GM18858 (cell line): Measurements from ENCODE around the gene PCDHA5.
"Not testable (repeated sequence)": the region's sequence is repeated elsewhere in the genome, so short reads cannot be mapped to it uniquely, and the experiment has no call there.

Experiments used
- ATAC-seq: cut with Tn5 transposase; IDR thresholded peaks from one replicate; pipeline ENCODE4 v1.9.1; 2021; ENCODE audit not compliant: unreplicated experiment

The PCDHA5 gene

DNA sequence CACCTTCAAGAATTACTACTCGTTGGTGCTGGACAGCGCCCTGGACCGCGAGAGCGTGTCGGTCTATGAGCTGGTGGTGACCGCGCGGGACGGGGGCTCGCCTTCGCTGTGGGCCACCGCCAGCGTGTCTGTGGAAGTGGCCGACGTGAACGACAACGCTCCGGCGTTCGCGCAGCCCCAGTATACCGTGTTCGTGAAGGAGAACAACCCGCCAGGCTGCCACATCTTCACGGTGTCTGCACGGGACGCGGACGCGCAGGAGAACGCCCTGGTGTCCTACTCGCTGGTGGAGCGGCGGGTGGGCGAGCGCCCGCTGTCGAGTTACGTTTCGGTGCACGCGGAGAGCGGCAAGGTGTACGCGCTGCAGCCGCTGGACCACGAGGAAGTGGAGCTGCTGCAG is 1.6 kb downstream of the PCDHA5 start:
- not testable (repeated sequence) for ATAC-seq

DNA sequence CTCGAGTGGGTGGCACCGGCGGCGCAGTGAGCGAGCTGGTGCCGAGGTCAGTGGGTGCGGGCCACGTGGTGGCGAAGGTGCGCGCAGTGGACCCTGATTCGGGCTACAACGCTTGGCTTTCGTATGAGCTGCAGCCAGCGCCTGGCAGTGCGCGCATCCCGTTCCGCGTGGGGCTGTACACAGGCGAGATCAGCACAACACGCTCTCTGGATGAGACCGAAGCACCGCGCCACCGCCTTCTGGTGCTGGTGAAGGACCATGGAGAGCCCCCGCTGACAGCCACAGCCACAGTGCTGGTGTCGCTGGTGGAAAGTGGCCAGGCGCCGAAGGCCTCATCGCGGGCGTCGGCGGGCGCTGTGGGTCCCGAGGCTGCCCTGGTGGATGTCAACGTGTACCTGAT is 2.1 kb downstream of the PCDHA5 start:
- no peak for ATAC-seq

DNA sequence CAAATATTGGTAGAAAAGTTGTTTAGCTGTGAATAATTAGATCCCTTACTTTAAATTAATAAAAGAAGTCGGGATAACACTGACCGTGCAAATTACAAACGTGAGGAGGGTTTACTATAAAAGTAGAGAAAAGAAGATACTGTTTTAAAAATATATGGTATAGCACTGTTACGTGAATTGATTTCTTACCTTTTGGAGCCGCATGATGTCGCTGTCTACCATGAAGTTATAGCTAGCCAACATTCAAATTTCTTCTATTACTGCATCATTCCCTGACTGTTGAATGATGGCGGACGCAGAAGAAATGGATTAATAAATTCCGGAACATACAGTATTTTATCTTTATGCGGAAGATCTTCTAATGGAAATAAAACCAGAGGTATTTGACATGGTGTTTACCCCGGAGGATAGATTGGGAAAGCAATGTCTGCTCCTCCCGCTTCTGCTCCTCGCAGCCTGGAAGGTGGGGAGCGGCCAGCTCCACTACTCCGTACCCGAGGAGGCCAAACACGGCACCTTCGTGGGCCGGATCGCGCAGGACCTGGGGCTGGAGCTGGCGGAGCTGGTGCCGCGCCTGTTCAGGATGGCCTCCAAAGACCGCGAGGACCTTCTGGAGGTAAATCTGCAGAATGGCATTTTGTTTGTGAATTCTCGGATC is 6.4 kb downstream of the PCDHA5 start, which contains the start of gene PCDHA6:
Gene PCDHA6, plus strand, starts transcription at position 257 of the 658 bp plus-strand sequence. Its CDS starts 132 bp downstream, at position 389.
- ATAC-seq: no peak

- ATAC-seq: no peak
Observed at GRCh38 chr5:140828362-140828737, 6.9 kb downstream of the PCDHA5 start.

DNA sequence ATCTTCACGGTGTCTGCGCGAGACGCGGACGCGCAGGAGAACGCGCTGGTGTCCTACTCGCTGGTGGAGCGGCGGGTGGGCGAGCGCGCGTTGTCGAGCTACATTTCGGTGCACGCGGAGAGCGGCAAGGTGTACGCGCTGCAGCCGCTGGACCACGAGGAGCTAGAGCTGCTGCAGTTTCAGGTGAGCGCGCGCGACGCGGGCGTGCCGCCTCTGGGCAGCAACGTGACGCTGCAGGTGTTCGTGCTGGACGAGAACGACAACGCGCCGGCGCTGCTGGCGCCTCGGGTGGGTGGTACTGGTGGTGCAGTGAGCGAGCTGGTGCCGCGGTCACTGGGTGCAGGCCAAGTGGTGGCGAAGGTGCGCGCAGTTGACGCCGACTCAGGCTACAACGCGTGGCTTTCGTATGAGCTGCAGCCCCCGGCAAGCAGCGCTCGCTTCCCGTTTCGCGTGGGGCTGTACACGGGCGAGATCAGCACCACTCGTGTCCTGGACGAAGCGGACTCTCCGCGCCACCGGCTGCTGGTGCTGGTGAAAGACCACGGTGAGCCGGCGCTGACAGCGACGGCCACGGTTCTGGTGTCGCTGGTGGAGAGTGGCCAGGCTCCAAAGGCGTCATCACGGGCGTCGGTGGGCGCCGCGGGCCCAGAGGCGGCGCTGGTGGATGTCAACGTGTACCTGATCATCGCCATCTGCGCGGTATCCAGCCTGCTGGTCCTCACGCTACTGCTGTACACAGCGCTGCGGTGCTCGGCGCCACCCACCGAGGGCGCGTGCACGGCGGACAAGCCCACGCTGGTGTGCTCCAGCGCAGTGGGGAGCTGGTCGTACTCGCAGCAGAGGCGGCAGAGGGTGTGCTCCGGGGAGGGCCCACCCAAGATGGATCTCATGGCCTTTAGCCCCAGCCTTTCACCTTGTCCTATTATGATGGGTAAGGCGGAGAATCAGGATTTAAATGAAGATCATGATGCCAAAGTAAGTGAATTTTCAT is 8.4 kb downstream of the PCDHA5 start:
- not testable (repeated sequence) for ATAC-seq

GRCh38 chr5:140833993-140834392 is 12.6 kb downstream of the PCDHA5 start, which contains the start of gene PCDHA7:
PCDHA7 (plus strand) TSS chr5:140834269; CDS start chr5:140834384, 115 bp downstream.
- ATAC-seq: no peak

DNA sequence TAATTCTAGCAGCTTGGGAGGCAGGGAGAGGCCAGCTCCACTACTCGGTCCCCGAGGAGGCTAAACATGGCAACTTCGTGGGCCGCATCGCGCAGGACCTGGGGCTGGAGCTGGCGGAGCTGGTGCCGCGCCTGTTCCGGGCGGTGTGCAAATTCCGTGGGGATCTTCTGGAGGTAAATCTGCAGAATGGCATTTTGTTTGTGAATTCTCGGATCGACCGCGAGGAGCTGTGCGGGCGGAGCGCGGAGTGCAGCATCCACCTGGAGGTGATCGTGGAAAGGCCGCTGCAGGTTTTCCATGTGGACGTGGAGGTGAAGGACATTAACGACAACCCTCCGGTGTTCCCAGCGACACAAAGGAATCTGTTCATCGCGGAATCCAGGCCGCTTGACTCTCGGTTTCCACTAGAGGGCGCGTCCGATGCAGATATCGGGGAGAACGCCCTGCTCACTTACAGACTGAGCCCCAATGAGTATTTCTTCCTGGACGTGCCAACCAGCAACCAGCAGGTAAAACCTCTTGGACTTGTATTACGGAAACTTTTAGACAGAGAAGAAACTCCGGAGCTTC is 13.1 kb downstream of the PCDHA5 start:
- ATAC-seq: not testable (repeated sequence)

DNA sequence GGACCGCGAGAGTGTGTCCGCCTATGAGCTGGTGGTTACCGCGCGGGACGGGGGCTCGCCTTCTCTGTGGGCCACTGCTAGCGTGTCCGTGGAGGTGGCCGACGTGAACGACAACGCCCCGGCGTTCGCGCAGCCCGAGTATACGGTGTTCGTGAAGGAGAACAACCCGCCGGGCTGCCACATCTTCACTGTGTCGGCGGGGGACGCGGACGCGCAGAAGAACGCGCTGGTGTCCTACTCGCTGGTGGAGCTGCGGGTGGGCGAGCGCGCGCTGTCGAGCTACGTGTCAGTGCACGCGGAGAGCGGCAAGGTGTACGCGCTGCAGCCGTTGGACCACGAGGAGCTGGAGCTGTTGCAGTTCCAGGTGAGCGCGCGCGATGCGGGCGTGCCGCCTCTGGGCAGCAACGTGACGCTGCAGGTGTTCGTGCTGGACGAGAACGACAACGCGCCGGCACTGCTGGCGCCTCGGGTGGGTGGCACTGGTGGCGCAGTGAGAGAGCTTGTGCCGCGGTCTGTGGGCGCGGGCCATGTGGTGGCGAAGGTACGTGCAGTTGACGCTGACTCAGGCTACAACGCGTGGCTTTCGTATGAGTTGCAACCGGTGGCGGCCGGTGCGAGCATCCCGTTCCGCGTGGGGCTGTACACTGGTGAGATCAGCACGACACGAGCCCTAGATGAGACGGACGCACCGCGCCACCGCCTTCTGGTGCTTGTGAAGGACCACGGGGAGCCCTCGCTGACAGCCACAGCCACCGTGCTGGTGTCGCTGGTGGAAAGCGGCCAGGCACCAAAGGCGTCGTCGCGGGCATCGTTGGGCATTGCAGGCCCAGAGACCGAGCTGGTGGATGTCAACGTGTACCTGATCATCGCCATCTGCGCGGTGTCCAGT is 14.5 kb downstream of the PCDHA5 start:
- no peak for ATAC-seq

DNA sequence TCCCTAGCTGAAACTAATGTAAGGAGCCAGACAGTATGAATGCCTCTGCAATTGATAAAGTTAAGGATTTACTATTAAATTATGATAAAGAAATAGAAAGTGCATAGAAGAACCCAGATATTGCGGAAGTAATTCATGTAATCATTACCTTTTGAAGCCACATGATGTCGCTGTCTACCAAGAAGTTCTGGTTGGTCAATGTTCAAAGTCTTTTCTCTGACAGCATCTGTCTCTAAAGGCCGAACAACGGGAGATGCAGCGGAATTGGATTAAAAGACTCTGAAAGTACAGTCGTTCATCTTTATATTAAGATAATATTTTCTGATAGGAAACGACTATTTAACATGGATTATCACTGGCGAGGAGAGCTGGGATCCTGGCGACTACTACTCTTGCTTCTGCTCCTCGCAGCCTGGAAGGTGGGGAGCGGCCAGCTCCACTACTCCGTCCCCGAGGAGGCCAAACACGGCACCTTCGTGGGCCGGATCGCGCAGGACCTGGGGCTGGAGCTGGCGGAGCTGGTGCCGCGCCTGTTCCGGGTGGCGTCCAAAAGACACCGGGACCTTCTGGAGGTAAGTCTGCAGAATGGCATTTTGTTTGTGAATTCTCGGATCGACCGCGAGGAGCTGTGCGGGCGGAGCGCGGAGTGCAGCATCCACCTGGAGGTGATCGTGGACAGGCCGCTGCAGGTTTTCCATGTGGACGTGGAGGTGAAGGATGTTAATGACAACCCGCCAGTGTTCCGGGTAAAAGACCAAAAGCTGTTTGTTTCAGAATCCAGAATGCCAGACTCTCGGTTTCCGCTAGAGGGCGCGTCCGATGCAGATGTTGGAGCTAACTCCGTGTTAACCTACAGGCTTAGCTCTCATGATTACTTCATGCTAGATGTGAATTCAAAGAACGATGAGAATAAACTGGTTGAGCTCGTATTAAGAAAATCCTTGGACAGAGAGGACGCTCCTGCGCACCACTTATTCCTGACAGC is 19.9 kb downstream of the PCDHA5 start, which contains the start of gene PCDHA8:
Gene PCDHA8, plus strand, starts transcription at position 210 of the 985 bp plus-strand sequence. Its CDS starts 135 bp downstream, at position 345.
- no peak for ATAC-seq

DNA sequence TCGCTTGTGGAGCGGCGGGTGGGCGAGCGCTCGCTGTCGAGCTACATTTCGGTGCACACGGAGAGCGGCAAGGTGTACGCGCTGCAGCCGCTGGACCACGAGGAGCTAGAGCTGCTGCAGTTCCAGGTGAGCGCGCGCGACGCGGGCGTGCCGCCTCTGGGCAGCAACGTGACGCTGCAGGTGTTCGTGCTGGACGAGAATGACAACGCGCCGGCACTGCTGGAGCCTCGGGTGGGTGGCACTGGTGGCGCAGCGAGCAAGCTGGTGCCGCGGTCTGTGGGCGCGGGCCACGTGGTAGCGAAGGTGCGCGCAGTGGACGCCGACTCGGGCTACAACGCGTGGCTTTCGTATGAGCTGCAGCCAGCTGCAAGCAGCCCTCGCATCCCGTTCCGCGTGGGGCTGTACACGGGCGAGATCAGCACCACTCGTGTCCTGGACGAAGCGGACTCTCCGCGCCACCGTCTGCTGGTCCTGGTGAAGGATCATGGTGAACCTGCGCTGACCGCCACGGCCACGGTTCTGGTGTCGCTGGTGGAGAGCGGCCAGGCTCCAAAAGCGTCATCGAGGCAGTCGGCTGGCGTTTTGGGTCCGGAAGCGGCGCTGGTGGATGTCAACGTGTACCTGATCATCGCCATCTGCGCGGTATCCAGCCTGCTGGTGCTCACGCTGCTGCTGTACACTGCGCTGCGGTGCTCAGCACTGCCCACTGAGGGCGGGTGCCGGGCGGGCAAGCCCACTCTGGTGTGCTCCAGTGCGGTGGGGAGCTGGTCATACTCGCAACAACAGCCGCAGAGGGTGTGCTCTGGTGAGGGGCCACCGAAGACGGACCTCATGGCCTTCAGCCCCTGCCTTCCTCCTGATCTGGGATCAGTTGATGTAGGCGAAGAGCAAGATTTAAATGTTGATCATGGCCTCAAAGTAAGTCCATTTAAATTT is 21.7 kb downstream of the PCDHA5 start:
- ATAC-seq: no peak

- ATAC-seq: not testable (repeated sequence)
Observed at GRCh38 chr5:140848139-140849102, 27.0 kb downstream of the PCDHA5 start, which contains the start of gene PCDHA9. PCDHA9 (plus strand) TSS chr5:140848382; CDS start chr5:140848496, 114 bp downstream.

DNA sequence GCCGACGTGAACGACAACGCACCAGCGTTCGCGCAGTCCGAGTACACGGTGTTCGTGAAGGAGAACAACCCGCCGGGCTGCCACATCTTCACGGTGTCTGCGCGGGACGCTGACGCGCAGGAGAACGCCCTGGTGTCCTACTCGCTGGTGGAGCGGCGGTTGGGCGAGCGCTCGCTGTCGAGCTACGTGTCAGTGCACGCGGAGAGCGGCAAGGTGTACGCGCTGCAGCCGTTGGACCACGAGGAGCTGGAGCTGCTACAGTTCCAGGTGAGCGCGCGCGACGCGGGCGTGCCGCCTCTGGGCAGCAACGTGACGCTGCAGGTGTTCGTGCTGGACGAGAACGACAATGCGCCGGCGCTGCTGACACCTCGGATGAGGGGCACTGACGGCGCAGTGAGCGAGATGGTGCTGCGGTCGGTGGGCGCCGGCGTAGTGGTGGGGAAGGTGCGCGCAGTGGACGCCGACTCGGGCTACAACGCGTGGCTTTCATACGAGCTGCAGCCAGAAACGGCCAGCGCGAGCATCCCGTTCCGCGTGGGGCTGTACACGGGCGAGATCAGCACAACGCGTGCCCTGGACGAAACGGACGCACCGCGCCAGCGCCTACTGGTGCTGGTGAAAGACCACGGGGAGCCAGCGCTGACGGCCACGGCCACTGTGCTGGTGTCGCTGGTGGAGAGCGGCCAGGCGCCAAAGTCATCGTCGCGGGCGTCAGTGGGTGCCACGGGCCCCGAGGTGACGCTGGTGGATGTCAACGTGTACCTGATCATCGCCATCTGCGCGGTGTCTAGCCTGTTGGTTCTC is 28.6 kb downstream of the PCDHA5 start:
- ATAC-seq: not testable (repeated sequence)

DNA sequence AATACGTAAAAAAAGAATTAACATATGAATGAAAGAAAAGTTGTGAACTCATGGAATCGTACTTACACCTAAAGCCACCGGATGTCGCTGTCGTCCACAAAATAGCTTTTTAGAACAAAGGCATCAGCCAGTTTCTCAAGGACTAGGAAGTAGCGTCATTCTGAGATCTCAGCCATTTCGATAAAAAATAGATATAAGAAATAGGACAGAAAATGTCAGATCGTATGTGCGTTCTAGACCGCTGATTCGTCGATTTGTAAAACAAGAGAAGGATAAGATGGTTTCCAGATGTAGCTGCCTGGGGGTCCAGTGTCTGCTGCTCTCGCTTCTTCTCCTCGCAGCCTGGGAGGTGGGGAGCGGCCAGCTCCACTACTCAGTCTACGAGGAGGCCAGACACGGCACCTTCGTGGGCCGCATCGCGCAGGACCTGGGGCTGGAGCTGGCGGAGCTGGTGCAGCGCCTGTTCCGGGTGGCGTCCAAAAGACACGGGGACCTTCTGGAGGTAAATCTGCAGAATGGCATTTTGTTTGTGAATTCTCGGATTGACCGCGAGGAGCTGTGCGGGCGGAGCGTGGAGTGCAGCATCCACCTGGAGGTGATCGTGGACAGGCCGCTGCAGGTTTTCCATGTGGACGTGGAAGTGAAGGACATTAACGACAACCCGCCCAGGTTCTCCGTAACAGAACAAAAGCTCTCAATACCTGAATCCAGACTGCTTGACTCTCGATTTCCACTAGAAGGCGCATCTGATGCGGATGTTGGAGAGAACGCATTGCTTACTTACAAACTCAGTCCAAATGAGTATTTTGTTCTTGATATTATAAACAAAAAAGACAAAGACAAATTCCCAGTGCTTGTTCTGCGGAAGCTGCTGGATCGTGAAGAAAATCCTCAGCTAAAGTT is 34.6 kb downstream of the PCDHA5 start, which contains the start of gene PCDHA10:
Gene PCDHA10, plus strand, starts transcription at position 126 of the 903 bp plus-strand sequence. Its CDS starts 152 bp downstream, at position 278.
- no peak for ATAC-seq

DNA sequence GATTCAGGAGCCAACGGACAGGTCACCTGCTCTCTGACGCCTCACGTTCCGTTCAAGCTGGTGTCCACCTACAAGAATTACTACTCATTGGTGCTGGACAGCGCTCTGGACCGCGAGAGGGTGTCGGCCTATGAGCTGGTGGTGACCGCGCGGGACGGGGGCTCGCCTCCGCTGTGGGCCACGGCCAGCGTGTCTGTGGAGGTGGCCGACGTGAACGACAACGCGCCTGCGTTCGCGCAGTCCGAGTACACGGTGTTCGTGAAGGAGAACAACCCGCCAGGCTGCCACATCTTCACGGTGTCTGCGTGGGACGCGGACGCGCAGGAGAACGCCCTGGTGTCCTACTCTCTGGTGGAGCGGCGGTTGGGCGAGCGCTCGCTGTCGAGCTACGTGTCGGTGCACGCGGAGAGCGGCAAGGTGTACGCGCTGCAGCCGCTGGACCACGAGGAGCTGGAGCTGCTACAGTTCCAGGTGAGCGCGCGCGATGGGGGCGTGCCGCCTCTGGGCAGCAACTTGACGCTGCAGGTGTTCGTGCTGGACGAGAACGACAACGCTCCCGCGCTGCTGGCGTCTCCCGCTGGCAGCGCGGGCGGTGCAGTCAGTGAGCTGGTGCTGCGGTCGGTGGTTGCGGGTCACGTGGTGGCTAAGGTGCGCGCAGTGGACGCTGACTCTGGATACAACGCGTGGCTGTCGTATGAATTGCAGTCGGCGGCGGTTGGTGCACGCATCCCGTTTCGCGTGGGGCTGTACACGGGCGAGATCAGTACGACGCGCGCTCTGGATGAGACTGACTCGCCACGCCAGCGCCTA is 36.0 kb downstream of the PCDHA5 start:
- no peak for ATAC-seq
